GM12873 (cell line): ENCODE measurements around the gene AMOTL1.

Experiments
- CTCF ChIP-seq: IDR thresholded peaks from 2 replicates; pipeline ENCODE4 v1.5.1; 2012; ENCODE audit warnings: low read depth, mild to moderate bottlenecking, moderate library complexity, low read length, control low read depth; ENCODE audit not compliant: insufficient read depth; ENCODE audit errors: missing control alignments

The AMOTL1 gene

GRCh38 chr11:94735907-94736306, 32.2 kb upstream of the AMOTL1 start:
- no peak for TF ChIP-seq CTCF

GRCh38 chr11:94737171-94737611, 31.0 kb upstream of the AMOTL1 start:
- no peak for TF ChIP-seq CTCF

GRCh38 chr11:94738746-94739145, 29.4 kb upstream of the AMOTL1 start:
- TF ChIP-seq CTCF: no peak

GRCh38 chr11:94739331-94739730, 28.8 kb upstream of the AMOTL1 start:
- TF ChIP-seq CTCF: no peak

GRCh38 chr11:94740083-94741021, 27.8 kb upstream of the AMOTL1 start:
- TF ChIP-seq CTCF: no peak

GRCh38 chr11:94741022-94741679, 27.0 kb upstream of the AMOTL1 start:
- TF ChIP-seq CTCF: peak; percentile 50

- no peak for TF ChIP-seq CTCF
These were observed 25.5 kb upstream of the AMOTL1 start for GRCh38 chr11:94742665-94743064.
